ENCODE data around the gene BTG3.

BTG3 gene

GRCh38 chr21:17598437-17598836 is 14.3 kb downstream of the BTG3 start:
- no peak overlapping the region for H3K4me3 ChIP-seq (ENCODE audit: low read length)
- H3K27ac ChIP-seq (ENCODE audit: low read depth, low read length) = no peak overlapping the region
- H3K27me3 ChIP-seq (ENCODE audit: control insufficient read depth, low read length) = no peaks in the 10 kb centered on the region
- no peaks in the 10 kb centered on the region for H3K4me1 ChIP-seq (ENCODE audit: control insufficient read depth, low read length)
- peaks cover 26% of the 10 kb centered on the region for H3K79me2 ChIP-seq (ENCODE audit: control insufficient read depth, low read length)
- no peaks in the 10 kb centered on the region for H3F3A ChIP-seq (ENCODE audit: control insufficient read depth, insufficient read depth)
- H4K20me1 ChIP-seq (ENCODE audit: control insufficient read depth, insufficient read depth, low read depth, low read length) = no peaks in the 10 kb centered on the region
- H3K9me2 ChIP-seq (replicated peaks; ENCODE audit: control insufficient read depth, low read length) = no peaks in the 10 kb centered on the region
- TF ChIP-seq CTCF (IDR thresholded peaks at IDR 0.05; ENCODE audit: low read depth, low read length, poor library complexity, severe bottlenecking) (no peak), EZH2phosphoT487 (IDR thresholded peaks at IDR 0.05; ENCODE audit: borderline replicate concordance, low read length) (no peak)
- H3K9me3 ChIP-seq (ENCODE audit: control insufficient read depth, insufficient read depth, low read length) = no peaks in the 10 kb centered on the region
- peaks cover 99% of the 10 kb centered on the region for H3K36me3 ChIP-seq (ENCODE audit: control insufficient read depth, low read length)
- H3K4me2 ChIP-seq (ENCODE audit: low read length) = no peak overlapping the region

GRCh38 chr21:17597680-17598079 is 15.0 kb downstream of the BTG3 start:
- no peaks in the 10 kb centered on the region for H4K20me1 ChIP-seq (ENCODE audit: control insufficient read depth, insufficient read depth, low read depth, low read length)
- no peak overlapping the region for H3K4me2 ChIP-seq (ENCODE audit: low read length)
- H3K27ac ChIP-seq (ENCODE audit: low read depth, low read length) = no peak overlapping the region
- no peak overlapping the region for H3K4me3 ChIP-seq (ENCODE audit: low read length)
- H3K79me2 ChIP-seq (ENCODE audit: control insufficient read depth, low read length) = peaks cover 19% of the 10 kb centered on the region
- no peaks in the 10 kb centered on the region for H3K9me2 ChIP-seq (replicated peaks; ENCODE audit: control insufficient read depth, low read length)
- H3K9me3 ChIP-seq (ENCODE audit: control insufficient read depth, insufficient read depth, low read length) = no peaks in the 10 kb centered on the region
- no peaks in the 10 kb centered on the region for H3K4me1 ChIP-seq (ENCODE audit: control insufficient read depth, low read length)
- TF ChIP-seq EZH2phosphoT487 (IDR thresholded peaks at IDR 0.05; ENCODE audit: borderline replicate concordance, low read length) (no peak), CTCF (IDR thresholded peaks at IDR 0.05; ENCODE audit: low read depth, low read length, poor library complexity, severe bottlenecking) (no peak)
- peaks cover 99% of the 10 kb centered on the region for H3K36me3 ChIP-seq (ENCODE audit: control insufficient read depth, low read length)
- H3K27me3 ChIP-seq (ENCODE audit: control insufficient read depth, low read length) = no peaks in the 10 kb centered on the region
- H3F3A ChIP-seq (ENCODE audit: control insufficient read depth, insufficient read depth) = no peaks in the 10 kb centered on the region

- Histone ChIP-seq H4K20me1 (ENCODE audit: control insufficient read depth, insufficient read depth, low read depth, low read length) (no peaks in the 10 kb centered on the region), H3F3A (ENCODE audit: control insufficient read depth, insufficient read depth) (peaks cover 3% of the 10 kb centered on the region; the same call in 1 of the 2 replicates), H3K4me3 (ENCODE audit: low read length) (no peak overlapping the region), H3K4me1 (ENCODE audit: control insufficient read depth, low read length) (no peaks in the 10 kb centered on the region), H3K79me2 (ENCODE audit: control insufficient read depth, low read length) (no peaks in the 10 kb centered on the region), H3K9me2 (replicated peaks; ENCODE audit: control insufficient read depth, low read length) (no peaks in the 10 kb centered on the region), H3K4me2 (ENCODE audit: low read length) (no peak overlapping the region), H3K36me3 (ENCODE audit: control insufficient read depth, low read length) (peaks cover 44% of the 10 kb centered on the region), H3K9me3 (ENCODE audit: control insufficient read depth, insufficient read depth, low read length) (no peaks in the 10 kb centered on the region), H3K27me3 (ENCODE audit: control insufficient read depth, low read length) (no peaks in the 10 kb centered on the region), H3K27ac (ENCODE audit: low read depth, low read length) (no peak overlapping the region)
- TF ChIP-seq EZH2phosphoT487 (IDR thresholded peaks at IDR 0.05; ENCODE audit: borderline replicate concordance, low read length) = no peak
- no peak for TF ChIP-seq CTCF (IDR thresholded peaks at IDR 0.05; ENCODE audit: low read depth, low read length, poor library complexity, severe bottlenecking)
Measured at GRCh38 chr21:17590430-17590829, 22.3 kb downstream of the BTG3 start.
